Right renal cortex interstitium (tissue), 3 donors: ENCODE data around the gene EIPR1. TPM values are rescaled to one million over a fixed set of nuclear protein-coding genes. Genes with fewer than 3 reads are reported as not detected.
A peak's percentile ranks its signal among the peaks of the same experiment; 100 is the strongest.

Source experiments
- DNase-seq, 3 donors: peaks; one replicate each; pipeline ENCODE4 v3.0.0-alpha.2; 2013; ENCODE audit warnings: low read depth in 3 of 3, low spot score in 2 of 3
- polyA plus RNA-seq, 3 donors: library from polyadenylated mRNA; unstranded; fragments of 120-200 nt; gene quantifications; one replicate each; pipeline ENCODE4 v1.2.1, GENCODE V29; 2013; ENCODE audit not compliant: insufficient read length in 3 of 3

The EIPR1 gene
- polyA plus RNA-seq, 3 donors, result 24.4 to 25.7 (median 25.2) TPM

- DNase-seq, result no peak
These were observed 99.7 kb downstream of the EIPR1 start for GRCh38 chr2:3277748-3278520.

GRCh38 chr2:3277050-3277747, 100.4 kb downstream of the EIPR1 start:
- no peak for DNase-seq

- no peak for DNase-seq
These were observed 104.9 kb downstream of the EIPR1 start for GRCh38 chr2:3272761-3273160.

GRCh38 chr2:3270095-3270478, 107.5 kb downstream of the EIPR1 start:
- no peak for DNase-seq

- no peak for DNase-seq
These were observed 108.1 kb downstream of the EIPR1 start for GRCh38 chr2:3269425-3270094.

GRCh38 chr2:3268705-3269029, 109.0 kb downstream of the EIPR1 start:
- DNase-seq, result no peak

GRCh38 chr2:3267869-3268704, 109.5 kb downstream of the EIPR1 start:
- DNase-seq, result no peak

GRCh38 chr2:3266925-3267867, 110.4 kb downstream of the EIPR1 start:
- DNase-seq, result no peak

GRCh38 chr2:3265981-3266924, 111.4 kb downstream of the EIPR1 start:
- no peak for DNase-seq

GRCh38 chr2:3265471-3265870, 112.1 kb downstream of the EIPR1 start:
- DNase-seq, result no peak

GRCh38 chr2:3264010-3264744, 113.4 kb downstream of the EIPR1 start:
- no peak for DNase-seq

GRCh38 chr2:3263487-3263886, 114.1 kb downstream of the EIPR1 start:
- no peak for DNase-seq

- no peak for DNase-seq
These were observed 114.9 kb downstream of the EIPR1 start for GRCh38 chr2:3262437-3263388.

GRCh38 chr2:3261511-3261910, 116.1 kb downstream of the EIPR1 start:
- no peak for DNase-seq

GRCh38 chr2:3260959-3261358, 116.7 kb downstream of the EIPR1 start:
- no peak for DNase-seq

GRCh38 chr2:3257826-3258225, 119.8 kb downstream of the EIPR1 start:
- DNase-seq, result no peak

GRCh38 chr2:3257166-3257565, 120.5 kb downstream of the EIPR1 start:
- DNase-seq, result peak in 1 of 3 donors; percentile 23
